Left renal pelvis (tissue), 4 donors: ENCODE measurements around the gene ATL1. TPM values are rescaled to one million over a fixed set of nuclear protein-coding genes. Genes with fewer than 3 reads are reported as not detected.
"Not testable (repeated sequence)": the region's sequence is repeated elsewhere in the genome, so short reads cannot be mapped to it uniquely, and the experiment has no call there.

Experiments
- DNase-seq, 4 donors: peaks; one replicate each; pipeline ENCODE4 v3.0.0-alpha.2; 2013; ENCODE audit warnings: low read depth in 4 of 4, low spot score in 3 of 4
- polyA plus RNA-seq, 4 donors: library from polyadenylated mRNA; unstranded; fragments of 120-200 nt; gene quantifications; one replicate each; pipeline ENCODE4 v1.2.1, GENCODE V29; 2013; ENCODE audit not compliant: insufficient read length in 4 of 4

ATL1 gene
- polyA plus RNA-seq, 4 donors = 6.7 to 15.3 (median 9.7) TPM

DNA sequence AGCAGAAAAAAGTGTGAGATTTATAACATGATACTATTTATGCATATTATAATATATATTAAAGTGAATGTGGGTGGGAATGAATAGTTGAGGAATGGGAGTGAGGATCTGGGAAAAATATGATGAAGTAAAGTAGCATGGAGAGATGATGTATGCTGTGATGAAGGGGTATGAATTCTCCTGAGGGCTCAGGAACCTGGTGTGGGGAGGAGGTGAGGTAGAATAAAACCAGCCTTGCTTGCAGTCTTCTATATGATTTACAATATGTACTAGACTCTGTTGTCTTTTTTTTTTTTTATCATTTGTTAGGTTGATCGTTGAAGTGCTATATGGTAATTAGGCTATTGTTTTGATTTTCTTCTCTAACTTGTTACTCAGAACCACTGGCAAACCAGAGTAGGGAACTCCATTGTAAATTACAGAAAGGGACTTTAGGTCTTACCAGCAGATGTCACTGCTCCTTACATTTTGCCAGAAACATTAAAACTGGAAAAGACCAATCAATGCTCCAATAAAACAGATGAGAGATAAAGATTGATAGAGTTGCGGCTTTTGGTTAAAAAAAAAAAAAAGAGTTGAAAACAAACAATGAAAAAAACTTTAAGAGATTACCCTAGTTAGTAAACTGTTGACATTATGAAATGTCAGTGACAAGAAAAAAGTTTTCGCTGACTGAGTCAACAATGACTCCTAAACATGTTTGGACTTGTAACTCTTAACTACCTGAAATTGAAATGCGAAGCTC lies 39.9 kb downstream of the ATL1 start:
- DNase-seq = no peak

DNA sequence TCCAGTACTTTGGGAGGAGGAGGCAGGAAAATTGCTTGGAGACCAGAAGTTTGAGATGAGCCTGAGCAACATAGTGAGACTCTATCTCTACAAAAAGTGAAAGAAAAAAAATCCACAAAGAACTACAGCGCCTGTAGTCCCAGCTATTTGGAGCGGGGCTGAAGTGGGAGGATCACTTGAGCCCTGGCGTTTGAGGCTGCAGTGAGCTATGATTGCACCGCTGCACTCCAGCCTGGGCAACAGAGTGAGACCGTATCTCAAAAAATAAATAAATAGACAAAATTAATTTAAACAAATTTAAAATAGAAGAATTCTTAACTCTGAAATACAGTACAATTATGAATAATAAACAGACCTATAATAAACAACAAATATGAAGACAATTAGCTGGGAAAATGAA lies 40.9 kb downstream of the ATL1 start:
- no peak for DNase-seq

DNA sequence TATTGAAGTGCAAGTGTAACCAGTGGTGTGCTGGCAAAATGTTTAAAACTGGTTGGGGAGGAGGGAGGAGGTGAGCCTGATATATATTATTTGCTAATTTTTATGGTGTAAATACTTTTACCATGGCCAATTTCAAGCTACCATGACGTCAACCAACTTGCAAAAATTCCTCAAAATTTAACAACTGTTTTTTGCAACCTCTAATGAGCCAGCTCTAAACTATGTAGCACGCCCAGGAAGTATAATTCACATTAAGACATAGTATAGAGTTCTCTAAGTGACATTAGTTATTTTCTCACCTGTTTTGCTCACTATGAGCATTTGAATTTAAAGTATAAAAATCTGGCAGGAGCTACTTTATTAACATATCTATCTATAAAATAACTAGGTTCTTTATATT lies 41.4 kb downstream of the ATL1 start:
- DNase-seq = no peak

DNA sequence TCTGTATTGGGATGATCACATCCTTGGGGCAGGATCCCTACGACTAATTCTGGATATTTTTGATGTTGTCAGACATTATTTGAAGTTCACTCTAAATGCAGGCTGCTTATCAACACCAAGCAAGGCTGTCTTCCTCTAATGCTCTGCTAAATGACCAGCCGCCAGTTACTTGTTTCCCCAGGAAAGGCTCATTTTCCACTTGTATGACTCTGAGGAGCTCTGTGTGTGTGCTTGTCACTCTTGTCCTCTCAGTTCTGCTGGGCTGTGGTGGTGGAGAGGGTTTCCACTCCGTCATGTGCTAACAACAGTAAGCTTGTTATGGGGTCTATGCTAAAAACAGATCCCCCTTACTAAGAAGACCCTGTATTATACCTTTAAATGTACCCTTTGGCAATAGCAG lies 42.1 kb downstream of the ATL1 start:
- no peak for DNase-seq

DNA sequence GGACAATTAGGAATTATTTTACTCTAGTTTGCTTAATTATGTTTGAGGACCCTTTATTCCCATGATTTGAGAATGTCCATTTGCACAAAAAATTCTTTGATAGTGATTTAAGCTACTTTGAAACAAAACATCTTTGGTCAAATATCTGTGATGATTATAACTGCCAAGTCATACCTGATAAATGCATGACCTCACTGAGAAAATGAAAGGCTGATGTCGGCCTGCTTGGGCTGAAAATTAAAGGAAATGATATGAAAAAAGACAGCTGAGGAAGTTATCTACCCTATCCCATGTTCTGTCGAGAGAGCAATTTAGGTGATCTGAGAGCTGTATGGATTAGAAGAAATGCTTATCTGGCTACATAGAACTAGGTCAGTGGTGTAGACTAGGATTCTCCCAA lies 43.6 kb downstream of the ATL1 start:
- DNase-seq = no peak

DNA sequence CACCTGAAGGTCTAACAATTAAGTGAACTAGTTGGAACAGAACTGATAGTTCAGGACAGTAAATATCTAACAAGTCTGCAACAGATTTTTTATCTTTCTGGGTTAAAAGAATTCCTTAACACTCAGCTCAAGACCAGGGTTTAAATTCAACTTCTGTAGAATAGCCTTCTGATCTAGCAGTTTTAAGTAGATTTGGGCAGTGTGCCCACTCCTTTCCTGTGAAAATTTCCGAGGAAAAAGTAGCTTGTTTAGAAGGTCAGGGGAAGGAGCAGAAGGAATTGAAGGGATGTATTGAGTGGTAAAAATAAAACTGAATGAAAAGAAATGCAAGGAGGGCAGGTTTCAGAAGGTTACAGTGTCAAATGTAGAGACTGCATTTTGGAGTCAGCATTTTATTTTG lies 45.8 kb downstream of the ATL1 start:
- DNase-seq = no peak

DNA sequence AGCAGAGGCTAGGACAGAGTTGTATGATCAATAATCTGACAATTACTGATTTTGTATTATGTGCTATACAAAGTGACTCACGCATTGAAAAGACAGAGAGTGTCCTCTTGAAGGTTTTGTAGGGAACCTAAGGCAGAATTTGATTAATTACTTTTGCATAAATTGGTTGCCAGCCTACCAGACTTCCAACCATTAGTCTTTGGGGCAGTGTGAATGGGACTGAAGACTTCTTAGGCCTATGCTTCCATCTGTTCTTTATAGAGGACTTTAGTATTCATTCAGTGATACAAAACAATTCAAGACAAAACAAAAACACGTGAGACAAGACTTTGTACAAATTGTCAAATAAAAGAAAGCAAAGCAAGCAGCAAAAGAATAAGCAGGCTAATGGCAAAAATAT lies 46.5 kb downstream of the ATL1 start:
- no peak for DNase-seq

DNA sequence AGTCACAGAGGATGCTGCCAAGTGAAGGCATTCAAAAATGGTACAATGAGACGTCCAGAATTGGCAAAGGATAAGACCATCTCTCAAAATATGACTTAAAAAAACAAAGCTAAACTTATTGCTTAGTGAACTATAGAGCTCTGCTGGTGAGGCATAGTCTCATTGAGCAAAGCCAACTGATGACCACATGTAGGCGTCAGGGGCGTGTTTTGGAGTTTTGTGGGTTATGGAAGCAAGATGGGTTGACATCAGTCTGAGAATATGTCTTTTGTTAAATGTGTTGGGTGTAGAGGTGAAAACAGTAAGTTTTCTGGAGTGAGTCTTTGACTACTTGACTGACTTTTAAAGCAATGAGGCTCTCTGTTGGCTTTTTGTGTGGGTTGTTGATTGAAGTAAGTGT lies 47.2 kb downstream of the ATL1 start:
- DNase-seq = no peak

DNA sequence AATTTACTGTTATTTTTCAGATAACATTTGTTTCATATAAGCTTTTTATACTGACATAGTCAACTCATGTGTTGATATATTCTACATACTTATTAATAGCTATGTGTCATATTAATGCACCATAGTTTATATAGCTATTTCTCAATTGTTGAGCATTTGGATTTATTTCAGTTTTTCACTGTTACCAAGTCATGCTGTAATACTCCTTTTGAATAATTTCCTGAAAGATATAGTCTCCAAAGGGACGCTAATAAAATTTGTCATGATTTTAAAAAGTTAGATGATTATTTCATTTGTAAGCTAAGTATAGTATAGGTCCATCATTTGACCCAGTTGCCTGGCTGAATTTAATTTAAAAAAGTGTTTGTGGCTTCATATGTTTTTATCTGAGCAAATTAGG lies 47.8 kb downstream of the ATL1 start:
- DNase-seq = no peak

DNA sequence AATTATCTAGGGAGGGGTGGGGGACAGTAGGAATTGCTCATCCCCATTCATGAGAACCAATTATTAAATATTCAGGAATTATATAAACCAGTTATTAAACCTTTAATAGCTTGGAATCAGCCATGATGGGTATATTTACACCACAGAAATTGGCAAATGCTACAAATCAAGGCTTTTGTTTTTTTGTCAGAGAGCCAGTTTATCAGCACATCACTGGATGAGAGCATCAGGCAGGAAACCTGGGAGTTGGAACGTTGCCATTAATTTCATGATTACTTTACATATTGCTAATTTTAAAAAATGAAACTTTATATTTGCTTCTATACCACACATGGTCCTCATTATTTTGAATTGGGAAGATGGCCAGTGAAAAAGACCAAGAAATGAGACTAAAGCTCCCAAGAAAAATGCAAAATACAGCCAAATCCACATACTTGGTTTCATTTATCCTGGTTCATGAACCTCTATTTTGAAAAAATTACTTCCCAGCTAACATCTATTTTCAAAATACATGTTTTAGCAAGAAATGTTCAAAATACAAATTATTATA lies 48.4 kb downstream of the ATL1 start:
- no peak for DNase-seq

DNA sequence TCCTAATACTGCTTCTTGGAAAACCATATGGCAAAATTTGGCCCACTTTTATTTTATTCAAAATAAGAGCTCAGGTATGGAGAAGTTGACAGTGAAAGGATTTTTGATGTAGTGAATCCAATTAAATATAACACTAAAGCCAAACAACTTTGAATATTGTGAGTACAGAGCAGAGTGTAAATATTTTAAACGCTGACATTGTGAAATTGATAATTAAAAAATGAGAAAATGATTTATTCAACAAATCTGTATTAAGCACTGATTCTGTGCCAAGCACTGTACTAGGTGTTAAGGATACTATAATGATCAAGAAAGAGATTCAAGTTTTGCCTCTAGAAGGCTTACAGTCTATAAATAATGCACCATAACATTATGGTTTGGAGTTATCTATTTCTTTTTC lies 50.5 kb downstream of the ATL1 start:
- no peak for DNase-seq

DNA sequence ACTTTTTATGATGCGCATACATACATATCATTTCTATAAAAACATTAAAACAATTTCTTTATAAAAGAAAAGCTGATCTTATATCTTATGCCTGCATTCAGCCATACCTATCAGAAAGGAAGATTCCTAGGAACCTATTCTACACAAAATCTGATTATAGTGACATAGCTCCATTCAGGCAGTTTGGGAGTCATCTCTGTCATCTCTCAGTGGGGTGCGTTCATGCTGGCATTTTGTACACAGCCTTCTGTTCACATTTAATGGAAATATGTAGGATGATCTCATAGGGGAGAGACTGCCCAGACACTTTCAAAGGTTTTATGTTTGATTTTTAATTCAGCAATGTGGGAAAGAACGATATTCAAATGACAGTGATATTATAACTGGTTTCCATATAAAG lies 52.9 kb downstream of the ATL1 start:
- DNase-seq = no peak

DNA sequence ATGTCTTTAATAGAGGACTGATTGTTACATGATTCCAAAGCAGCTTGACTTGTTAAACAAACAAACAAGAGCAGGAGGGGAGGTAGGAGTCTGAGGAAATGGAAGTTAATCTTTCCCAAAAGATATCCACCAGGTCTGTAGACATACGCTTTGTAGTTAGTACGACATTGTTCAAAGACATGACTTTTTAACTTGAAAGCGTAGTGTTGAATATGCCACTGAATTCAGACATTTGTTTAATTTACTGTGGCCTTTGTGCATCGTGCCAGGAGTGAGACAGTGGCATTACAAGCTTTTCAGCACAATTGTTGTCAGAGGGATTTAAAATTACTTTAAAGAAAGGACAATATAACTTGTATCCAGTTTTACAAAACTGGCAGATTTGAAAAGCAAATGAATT lies 55.1 kb downstream of the ATL1 start:
- DNase-seq = no peak

DNA sequence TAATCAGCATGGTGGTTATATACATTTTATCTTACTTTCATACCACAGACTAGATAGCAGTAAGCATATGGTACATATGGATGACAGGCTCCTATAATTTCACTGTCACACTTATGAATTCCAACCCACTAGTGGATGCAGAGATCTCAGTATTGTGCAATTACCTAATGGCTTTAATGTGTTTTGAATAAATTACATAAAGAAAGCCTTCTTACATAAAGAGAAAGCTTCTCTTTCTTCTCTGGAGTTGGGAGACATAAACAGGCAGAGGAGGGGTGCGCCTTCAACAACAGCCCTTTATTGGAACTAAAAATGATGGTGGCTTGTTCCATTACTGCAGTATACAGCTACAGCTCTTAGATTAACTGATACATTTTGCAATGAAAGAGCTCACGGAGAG lies 55.6 kb downstream of the ATL1 start:
- no peak for DNase-seq

DNA sequence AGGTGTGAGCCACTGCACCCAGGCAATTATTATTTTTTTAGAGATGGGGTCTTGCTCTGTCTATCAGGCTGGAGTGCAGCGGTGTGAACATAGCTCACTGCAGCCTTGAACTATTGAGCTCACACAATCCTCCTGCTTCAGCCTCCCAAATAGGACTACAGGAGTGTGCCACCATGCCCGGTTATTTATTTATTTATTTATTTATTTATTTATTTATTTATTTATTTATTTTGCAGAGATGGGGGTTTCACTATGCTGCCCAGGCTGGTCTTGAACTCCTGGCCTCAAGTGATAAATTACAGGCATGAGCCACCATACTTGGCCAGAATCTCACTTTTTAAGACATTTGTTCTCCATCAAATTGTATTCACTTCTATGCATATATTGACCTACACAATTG lies 56.3 kb downstream of the ATL1 start:
- DNase-seq = no peak

DNA sequence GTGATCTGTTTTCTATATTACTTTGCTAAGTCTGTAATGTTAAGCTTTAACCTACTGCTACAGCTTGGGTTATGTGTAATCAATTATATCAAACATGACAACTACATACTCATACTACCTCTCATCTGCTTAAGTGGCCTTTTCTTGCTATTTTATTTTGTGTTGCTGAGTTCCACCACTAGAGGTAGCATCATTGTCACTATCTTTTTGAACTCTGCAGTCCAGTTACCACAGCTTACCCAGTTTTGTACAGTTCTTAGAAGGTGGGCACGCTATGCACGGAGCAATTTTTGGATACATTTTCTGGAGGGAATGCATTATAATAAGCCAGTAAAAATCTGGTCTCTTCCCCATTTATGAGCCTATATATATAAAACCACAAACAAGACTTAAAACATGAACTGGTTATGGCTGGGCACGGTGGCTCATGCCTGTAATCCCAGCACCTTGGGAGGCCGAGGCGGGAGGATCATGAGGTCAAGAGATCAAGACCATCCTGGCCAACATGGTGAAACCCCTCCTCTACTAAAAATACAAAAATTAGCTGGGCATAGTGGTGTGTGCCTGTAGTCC lies 59.7 kb downstream of the ATL1 start:
- no peak for DNase-seq

DNA sequence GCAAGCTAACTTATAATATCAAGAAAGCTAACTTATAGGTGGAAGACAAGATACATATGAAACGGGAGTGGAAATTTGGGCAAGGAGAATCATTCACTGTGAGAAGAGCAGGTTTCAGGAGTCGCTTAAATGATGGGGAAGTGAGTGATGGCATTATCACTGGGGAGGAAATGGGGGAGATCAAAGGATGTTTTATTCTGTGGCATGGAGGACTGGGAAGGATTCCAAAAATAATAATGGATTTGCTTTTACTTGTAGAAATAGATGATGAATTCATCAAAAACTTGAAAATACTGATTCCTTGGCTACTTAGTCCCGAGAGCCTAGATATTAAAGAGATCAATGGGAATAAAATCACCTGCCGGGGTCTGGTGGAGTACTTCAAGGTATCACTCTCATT lies 60.4 kb downstream of the ATL1 start:
- DNase-seq = no peak

DNA sequence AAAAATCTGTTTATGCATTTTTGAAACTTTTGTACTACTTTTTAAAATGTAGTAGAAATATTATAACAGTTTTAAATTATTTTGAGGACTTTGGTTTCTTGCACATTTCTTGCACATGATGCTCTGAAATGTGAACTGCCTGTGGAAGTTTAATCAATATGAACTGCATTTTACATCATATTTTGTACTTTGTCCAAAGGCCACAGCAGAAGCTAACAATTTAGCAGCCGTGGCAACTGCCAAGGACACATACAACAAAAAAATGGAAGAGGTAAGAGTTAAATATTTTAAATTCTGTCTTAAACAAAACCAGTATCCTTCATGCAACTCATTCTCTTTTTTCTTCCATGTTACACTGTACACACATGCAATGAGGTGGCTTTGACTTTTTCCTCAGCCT lies 63.0 kb downstream of the ATL1 start:
- DNase-seq = no peak

DNA sequence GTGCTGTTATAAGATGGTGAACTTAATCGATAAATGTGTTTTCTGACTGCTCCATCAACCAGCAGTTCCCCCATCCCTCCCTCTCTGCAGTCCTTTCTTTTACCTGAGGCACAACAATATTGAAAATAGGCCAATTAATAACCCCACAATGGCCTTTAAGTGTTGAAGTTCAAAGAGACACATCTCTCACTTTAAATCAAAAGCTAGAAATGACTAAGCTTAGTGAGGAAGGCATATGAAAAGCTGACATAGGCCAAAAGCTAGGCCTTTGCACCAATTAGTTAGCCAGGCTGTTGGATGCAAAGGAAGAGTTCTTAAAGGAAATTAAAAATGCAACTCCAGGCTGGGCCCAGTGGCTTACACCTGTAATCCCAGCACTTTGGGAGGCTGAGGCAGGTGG lies 64.5 kb downstream of the ATL1 start:
- DNase-seq = no peak

DNA sequence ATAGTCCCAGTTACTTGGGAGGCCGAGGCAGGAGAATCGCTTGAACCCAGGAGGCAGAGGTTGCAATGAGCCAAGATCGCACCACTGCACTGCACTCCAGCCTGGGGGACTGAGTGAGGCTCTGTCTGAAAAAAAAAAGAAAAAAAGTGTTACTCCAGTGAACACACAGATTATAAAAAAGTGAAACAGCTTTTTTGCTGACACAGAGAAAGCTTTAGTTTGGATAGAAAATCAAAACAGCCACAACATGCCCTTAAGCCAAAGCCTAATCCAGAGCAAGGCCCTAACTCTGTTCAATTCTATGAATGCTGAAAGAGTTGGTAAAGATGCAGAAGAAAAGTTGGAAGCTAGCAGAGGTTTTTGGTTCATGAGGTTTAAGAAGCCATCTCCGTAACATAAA lies 65.0 kb downstream of the ATL1 start:
- not testable (repeated sequence) for DNase-seq

DNA sequence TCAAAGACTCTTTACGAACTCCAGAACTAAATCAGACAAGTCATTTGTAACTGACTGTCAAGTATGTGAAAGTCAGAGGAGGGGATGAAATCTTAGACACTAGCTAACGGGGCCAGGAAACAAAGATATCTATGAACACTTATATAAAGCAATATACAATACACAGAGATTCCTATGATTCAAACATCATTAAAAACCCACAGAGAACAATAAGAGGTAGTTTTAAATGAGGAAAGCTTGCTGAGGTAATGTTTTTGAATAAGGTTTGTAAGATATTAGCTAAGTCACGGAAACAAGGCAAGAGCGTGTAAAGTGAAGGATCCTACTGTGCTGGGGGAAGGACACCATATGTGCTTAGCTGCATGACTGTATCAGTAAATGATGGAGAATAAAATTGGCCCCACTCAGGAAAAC lies 71.5 kb downstream of the ATL1 start:
- DNase-seq = no peak

DNA sequence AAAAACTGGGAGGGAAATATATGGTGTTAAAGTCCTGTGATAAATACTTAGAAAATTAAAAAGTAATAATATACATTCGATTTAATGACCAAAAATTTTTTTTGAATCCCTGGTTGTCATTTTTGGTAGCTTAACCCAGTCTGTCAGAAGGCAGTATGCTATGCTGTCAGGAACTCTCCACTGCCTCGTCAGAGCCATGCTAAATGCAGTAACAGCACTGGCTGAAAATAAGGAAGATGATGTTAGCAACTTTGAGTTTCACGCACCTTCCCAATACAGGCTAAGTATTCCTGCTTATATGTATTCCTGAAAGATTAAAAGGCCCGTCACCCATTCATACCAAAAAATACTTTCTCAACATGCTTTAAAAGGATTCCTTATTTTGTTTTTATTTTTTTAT lies 74.0 kb downstream of the ATL1 start:
- DNase-seq = no peak

DNA sequence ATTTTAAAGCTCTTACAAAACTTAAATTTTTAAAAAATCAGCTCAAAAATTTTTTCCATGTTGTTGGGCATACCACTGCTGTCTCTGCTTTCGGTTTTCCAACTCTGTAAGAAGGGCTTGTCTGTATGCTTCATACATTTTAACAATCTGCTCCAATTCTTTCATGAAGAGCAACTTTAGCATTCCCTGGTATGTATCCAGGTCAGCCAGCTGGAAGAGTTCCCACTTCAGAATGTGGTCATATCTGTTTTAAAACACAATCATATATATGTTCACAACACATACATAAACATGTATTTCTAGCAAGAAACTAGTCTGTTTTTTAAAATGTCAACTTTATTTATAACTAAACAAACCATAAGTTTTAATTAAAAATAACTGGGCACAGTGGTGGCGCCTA lies 75.2 kb downstream of the ATL1 start:
- no peak for DNase-seq
